ENCODE results near the gene RPIA.

The RPIA gene

DNA sequence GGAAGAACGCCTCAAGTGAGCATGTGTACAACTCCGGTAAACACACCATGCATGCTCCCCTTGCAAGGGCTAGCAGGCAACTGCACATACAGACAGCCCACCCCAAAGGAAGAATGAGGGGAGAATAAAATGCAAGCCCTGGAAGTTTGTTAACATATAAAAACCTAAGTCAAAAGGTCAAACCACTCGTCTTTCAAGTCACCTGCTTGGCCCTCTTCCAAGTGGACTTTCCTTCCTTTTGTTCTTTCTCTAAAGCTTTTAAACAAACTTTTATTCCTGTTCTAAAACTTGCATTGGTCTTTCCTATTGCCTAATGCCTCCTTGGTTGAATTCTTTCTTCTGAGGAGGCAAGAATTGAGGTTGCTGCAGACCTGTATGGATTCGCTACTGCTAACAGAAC, 5.2 kb upstream of the RPIA start:
- DNase-seq: no peak

DNA sequence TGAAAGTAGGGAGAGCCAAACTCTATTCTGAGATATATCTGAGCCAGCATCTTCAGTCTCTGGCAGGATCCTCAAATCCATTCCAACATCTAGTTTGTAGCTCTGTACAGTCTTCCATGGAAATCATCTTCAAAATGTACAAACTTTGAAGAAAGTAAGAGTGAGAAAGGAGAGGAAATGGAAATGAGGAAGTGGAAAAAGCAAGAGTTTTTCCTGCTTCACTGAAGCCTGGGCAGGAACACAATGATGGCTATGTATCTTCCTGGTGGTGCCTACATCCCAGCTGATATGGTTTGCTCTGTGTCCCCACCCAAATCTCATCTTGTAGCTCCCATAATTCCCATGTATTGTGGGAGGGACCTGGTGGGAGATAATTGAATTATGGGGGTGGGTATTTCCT, 4.1 kb upstream of the RPIA start:
- DNase-seq: no peak

DNA sequence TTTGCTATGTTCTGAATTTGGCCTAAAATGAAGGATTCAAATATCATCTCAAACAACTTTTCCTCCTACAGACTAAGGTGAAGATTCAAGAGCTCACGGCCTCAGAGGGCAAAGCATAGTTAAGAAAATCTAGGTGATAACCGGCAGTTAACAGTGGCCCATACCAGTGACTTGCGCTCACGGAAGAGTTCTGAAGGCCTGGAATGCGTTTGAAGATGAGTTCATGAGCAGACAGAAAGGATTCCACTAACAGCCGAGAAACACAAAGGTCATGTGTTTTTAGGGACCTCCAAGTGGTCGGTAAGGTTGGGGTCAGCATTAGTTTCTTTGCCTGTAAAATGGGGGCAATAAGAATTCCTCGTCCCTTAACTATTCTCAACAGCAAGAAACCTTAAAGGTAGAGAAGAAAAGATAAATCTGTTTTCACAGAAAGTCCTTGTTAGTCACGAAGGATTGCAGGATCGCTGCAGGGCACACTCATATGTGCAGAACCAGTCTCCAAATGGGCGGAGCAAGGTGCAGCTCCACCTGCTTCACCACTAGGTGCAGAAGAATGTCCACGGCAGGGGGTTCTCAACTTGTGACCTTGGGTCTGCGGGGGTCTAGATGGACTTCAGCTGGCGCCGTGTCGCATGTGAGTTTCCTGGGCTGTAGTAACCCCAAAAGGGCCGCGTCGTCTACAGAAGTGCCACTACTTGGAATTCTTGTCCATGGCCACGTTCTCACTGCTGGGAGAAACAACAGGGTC, 708 bp upstream of the RPIA start:
- DNase-seq: peak; percentile 56

DNA sequence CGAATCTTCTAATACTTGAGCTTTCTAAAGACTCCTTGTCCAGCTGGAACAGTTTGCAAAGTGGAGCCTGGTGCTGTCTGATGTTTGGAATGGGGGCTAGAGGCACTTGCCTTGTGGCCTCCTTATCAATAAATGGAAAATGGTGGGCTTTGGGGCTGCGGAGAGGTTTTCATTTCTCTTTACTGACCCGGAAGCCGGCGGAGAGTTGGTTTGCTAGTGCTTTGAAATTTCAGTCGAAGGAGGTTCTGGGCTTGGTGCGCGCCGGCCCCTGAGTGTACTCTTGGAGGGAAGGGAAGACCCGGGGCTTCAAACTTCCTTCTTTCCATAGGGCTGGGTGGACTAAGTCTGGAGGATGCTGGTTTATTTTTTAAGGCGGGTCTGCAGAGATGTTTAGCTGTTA, 714 bp downstream of the RPIA start:
- DNase-seq: no peak

DNA sequence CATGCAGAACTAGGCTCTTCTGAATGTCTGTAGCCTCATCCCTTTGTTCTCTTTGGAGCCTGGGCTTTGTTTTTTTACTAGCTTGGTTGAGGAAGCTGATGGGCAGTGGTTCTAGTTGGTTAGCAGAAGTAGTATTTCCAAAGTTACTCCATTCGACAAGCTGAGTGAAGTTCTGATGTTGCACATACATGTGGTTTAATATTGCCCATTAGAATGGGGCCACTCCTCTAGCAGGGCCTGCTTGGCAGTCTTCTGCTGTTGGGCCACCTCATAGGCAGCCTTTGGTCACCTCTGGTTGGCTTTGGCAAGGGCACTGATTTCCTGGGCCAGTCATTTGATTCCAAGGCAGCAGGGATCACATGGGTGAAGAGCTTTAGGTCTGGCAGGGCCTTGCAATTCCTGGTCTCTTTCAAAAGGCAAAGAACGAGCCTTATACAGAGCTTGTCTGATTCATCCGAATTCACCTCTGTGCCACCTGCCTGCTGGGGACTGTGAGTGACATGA, 2.5 kb downstream of the RPIA start:
- DNase-seq: no peak

GRCh38 chr2:88696611-88697010, 5.1 kb downstream of the RPIA start:
- no peak for DNase-seq

GRCh38 chr2:88697370-88698026, 6.0 kb downstream of the RPIA start:
- DNase-seq: no peak

DNA sequence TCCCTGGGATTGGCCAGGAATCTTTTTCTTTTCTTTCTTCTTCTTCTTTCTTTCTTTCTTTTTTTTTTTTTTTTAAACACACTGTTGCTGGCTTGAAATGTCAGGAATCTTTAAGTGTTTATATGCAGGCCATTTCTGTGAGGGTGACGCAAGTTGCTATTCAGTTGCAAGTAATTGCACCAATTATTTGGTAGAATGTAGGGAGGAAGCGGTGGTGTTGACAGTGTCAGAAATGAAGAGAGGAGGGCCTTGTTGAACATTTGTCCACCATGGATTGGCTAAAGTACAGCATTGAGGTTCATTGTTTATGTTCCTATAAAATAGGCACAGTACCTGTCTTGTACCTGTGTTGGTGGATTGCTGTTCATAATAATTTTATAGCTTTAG, 6.5 kb downstream of the RPIA start:
- DNase-seq: no peak

GRCh38 chr2:88698498-88699233, 7.2 kb downstream of the RPIA start:
- DNase-seq: no peak

GRCh38 chr2:88707003-88707402, 15.5 kb downstream of the RPIA start:
- no peak for DNase-seq

DNA sequence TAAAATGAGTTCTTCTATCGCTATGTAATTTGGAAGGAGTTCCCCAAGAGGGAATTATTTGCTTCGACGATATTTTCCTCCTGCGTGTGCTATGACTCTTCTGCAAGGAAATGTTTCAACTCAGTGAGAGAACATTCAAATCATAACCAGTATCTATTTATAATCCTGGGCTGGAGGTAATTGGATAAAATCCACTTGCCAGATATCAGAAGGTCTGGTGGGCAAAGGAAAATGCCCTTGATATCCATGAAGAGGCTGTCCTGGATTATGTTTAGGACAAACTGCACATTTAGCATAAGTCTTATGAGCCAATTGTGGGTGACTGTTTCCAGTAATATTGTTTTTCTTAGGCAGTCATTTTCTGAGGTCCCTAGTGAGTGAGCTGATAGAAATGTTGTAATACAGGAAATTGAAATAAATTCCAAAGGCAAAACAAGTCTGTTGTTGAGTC, 17.7 kb downstream of the RPIA start:
- no peak for DNase-seq

- no peak for DNase-seq
These were observed 19.8 kb downstream of the RPIA start for GRCh38 chr2:88711289-88711688.

- DNase-seq: no peak
These were observed 20.4 kb downstream of the RPIA start for GRCh38 chr2:88711897-88712296.

- DNase-seq: no peak
These were observed 21.9 kb downstream of the RPIA start for GRCh38 chr2:88713408-88713807.

GRCh38 chr2:88714667-88715066, 23.2 kb downstream of the RPIA start:
- no peak for DNase-seq

DNA sequence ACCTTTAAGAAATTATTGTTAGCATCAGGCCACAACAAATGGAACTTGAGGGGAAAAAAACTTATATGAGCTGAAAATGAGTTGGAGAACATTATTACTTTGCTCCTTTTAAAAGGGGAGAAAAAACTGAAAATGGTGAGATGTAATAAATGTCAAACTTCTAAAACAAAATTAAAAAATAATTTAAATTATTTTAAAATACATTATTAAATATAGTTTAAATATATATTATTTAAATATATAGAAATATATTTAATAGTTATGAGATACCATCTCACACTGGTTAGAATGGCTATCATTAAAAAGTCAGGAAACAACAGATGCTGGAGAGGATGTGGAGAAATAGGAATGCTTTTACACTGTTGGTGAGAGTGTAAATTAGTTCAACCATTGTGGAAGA, 28.9 kb downstream of the RPIA start:
- DNase-seq: no peak

- DNase-seq: no peak
These were observed 29.8 kb downstream of the RPIA start for GRCh38 chr2:88721268-88721667.

DNA sequence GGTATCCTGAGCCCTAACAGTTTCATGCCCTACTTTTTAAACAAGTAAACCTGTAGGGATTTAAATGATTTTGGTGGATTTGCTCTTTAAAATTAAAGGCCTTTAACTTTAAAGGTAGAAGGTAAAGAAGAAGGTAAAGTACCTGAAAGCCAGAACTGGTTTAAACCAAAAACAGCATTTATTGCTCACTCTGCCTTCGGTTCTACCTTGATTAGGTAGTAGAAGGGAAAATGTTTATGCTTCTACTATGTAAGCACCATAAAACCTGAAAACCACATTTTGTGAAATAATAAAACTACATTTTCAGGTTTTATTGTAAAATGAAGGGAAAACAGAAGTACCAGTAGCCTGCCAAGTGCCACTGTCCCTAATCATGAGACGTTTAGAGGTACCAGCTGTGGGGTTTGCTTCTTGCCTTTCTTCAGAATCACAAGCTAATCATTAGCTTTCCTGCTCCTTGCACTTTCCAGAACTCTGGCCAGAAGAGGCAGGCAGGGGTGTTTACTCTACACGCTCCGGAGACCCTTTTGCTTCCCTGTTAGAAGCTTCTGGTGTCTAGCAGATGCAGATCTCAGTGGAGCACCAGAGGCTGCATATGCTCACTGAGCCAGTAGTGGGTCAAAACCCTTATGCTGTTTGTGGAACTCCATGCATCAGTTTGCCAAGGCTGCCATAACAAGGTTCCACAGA, 33.3 kb downstream of the RPIA start:
- DNase-seq: no peak

- DNase-seq: no peak
These were observed 37.7 kb downstream of the RPIA start for GRCh38 chr2:88729061-88729745.

- no peak for DNase-seq
These were observed 41.9 kb downstream of the RPIA start for GRCh38 chr2:88733155-88733902.

GRCh38 chr2:88735133-88735532, 43.7 kb downstream of the RPIA start:
- DNase-seq: no peak

DNA sequence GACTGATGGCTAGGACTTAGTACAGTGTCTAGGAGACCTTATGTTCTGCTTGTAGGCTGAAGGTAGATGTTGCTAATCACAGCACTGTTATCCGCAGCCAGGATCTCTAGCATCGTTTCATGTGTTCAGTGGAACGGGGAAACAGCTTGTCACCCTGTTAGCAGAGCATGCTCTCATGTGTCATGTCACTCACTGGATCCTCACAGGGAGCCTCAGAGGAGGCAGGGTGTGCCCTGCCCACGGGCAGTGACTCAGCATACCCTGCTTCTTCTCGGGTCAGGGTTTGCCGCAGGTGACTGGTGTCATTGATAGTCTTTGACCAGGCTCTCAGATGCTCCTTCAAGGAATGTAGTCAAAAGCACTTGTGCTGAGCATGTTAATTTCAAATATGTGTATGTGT, 44.4 kb downstream of the RPIA start:
- no peak for DNase-seq

Measured in NCI-H2171 treated with DMSO at 0.1 percent for 48 hours (cell line).